Measurements from ENCODE around the gene PHKB. TPM values are rescaled to one million over a fixed set of nuclear protein-coding genes. Genes with fewer than 3 reads are reported as not detected.
A peak's percentile ranks its signal among the peaks of the same experiment; 100 is the strongest.

The PHKB gene
- total and polyA plus RNA-seq, 2 donors (not counting 3 experiments of a cell fraction or from before 2014, with no cell fraction given), result 30.1 to 61.0 TPM

DNA sequence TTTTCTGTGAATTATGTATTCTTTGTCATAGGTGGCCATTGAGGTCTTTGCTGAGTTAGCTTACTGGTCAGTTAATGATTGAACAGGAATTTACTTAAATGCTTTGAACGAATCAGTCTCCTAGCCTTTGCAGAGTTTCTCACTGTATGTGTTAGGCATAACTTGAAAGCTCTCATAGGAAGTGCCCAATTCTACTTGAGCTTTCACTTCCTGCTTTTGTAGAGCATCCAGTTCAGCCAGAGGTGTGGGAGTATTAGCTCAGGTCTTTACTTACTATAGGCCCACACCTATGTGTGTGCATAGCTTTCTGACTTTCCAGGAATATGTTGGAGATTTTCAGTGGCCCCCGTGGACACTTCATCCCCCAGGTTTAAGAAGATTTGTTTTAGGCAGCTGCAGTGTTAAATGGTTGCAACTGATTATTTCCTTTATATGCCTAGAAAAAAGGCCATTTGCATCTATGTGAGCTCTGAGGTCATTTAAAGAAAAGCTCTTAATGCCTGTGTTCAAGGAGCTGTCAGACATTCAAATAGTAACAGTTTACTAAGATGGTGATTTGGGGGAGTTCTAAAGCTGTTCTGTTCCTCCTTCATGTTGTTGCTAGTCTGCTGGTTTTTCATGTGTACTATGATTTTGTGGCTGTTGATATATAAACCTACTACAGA, 62.3 kb downstream of the PHKB start:
- peaks cover 20% of the 10 kb centered on the region for H3K4me1 ChIP-seq (ENCODE audit: control insufficient read depth, extremely low read depth, insufficient read depth, low read length)
- no peaks in the 10 kb centered on the region for H3K9me1 ChIP-seq (replicated peaks; ENCODE audit: control insufficient read depth, extremely low read depth, insufficient read depth, low read length)
- dilution Hi-C loops (cut with MboI; ENCODE audit: extremely low pct_ligation_motif_present, low sequenced_read_pairs) (no loop called here), intact Hi-C loops (cut with micrococcal nuclease) (loop anchor here (5.0 kb wide), 1 partner anchor 169 kb away; no protein-coding TSS in a partner anchor)
- H3K27me3 ChIP-seq (ENCODE audit: control insufficient read depth in 2 of 2, insufficient read depth in 2 of 2, low read length in 2 of 2), result no peaks in the 10 kb centered on the region
- no peaks in the 10 kb centered on the region for H3K9me3 ChIP-seq (replicated peaks; ENCODE audit: control insufficient read depth, insufficient read depth, low read length)
- ChIA-PET CTCF (interaction anchor here (0.6 to 1.3 kb wide), 3 partner anchors 36 to 380 kb away, joined by 3 read pairs; partner anchors contain the start of gene NETO2), POLR2A (no interaction called here)
- no peak overlapping the region for H3K9ac ChIP-seq (replicated peaks; ENCODE audit: extremely low read depth, insufficient read depth, low read length)
- no peaks in the 10 kb centered on the region for H4K20me1 ChIP-seq (replicated peaks; ENCODE audit: control insufficient read depth, extremely low read depth, insufficient read depth, low read length)
- DNase-seq (ENCODE audit: low read depth, low spot score) (peak; percentile 47), FAIRE-seq (peak; percentile 35)
- H3K27ac ChIP-seq (ENCODE audit: insufficient read depth, low read depth, low read length), result peak overlapping the region; percentile 53
- peak overlapping the region; percentile 71 for H2AFZ ChIP-seq (ENCODE audit: low read depth, low read length)
- TF ChIP-seq MYC (IDR thresholded peaks at IDR 0.05; ENCODE audit: low read depth, low read length) (no peak), EZH2 (IDR thresholded peaks at IDR 0.05; ENCODE audit: borderline replicate concordance, low read depth, low read length, severe bottlenecking) (no peak), JUN (IDR thresholded peaks at IDR 0.05; ENCODE audit: borderline replicate concordance, insufficient read depth, insufficient read length, low read depth) (no peak), FOS (IDR thresholded peaks at IDR 0.05; ENCODE audit: borderline replicate concordance, insufficient read depth, low read length) (no peak), POLR2AphosphoS5 (IDR thresholded peaks at IDR 0.05; ENCODE audit: insufficient read depth, low read depth, low read length) (no peak), GATA2 (IDR thresholded peaks at IDR 0.05; ENCODE audit: insufficient read depth, insufficient read length, low read depth, low read length) (no peak), POLR2A (IDR thresholded peaks at IDR 0.05; ENCODE audit: low read depth, low read length) (no peak)
- TF ChIP-seq, protein P1, sequence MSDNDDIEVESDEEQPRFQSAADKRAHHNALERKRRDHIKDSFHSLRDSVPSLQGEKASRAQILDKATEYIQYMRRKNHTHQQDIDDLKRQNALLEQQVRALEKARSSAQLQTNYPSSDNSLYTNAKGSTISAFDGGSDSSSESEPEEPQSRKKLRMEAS (IDR thresholded peaks at IDR 0.05; ENCODE audit: insufficient read depth, insufficient read length), result no peak
- TF ChIP-seq, protein P2, sequence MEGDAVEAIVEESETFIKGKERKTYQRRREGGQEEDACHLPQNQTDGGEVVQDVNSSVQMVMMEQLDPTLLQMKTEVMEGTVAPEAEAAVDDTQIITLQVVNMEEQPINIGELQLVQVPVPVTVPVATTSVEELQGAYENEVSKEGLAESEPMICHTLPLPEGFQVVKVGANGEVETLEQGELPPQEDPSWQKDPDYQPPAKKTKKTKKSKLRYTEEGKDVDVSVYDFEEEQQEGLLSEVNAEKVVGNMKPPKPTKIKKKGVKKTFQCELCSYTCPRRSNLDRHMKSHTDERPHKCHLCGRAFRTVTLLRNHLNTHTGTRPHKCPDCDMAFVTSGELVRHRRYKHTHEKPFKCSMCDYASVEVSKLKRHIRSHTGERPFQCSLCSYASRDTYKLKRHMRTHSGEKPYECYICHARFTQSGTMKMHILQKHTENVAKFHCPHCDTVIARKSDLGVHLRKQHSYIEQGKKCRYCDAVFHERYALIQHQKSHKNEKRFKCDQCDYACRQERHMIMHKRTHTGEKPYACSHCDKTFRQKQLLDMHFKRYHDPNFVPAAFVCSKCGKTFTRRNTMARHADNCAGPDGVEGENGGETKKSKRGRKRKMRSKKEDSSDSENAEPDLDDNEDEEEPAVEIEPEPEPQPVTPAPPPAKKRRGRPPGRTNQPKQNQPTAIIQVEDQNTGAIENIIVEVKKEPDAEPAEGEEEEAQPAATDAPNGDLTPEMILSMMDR (IDR thresholded peaks at IDR 0.05; ENCODE audit: extremely low read depth in 1 of 2, insufficient read depth in 1 of 2, low read depth in 1 of 2, low read length in 2 of 2), result no peak
- H3K36me3 ChIP-seq (ENCODE audit: control insufficient read depth in 2 of 2, extremely low read depth in 1 of 2, insufficient read depth in 2 of 2, low read length in 2 of 2), result no peaks in the 10 kb centered on the region
- H3K4me2 ChIP-seq (ENCODE audit: insufficient read depth, low read length), result peak overlapping the region; percentile 82
- BruUV-seq (replicated peaks), result no TSS peak
- no peaks in the 10 kb centered on the region for H3K79me2 ChIP-seq (ENCODE audit: control insufficient read depth, insufficient read depth, low read length)
- H3K4me3 ChIP-seq (replicated peaks in 1 of 3; ENCODE audit: insufficient read depth in 1 of 3, low read depth in 1 of 3, low read length in 3 of 3), result peak overlapping the region in 1 of 3 experiments; percentile 36

Measured in endothelial cell of umbilical vein (primary cell).